Adrenal gland (tissue), 12 donors: Measurements from ENCODE around the gene VWA5B1. TPM values are rescaled to one million over a fixed set of nuclear protein-coding genes. Genes with fewer than 3 reads are reported as not detected.
A peak's percentile ranks its signal among the peaks of the same experiment; 100 is the strongest.

ENCODE experiments used
- DNase-seq, 7 donors: peaks; one replicate each; pipeline ENCODE4 v3.0.0-alpha.2; 2019 to 2020
- H3K27ac ChIP-seq, 5 donors: fragments of 200-600 bp; sonication (generic) in 4 of 5; 1 replicate in 3 of 5; 2 replicates in 2 of 5; pipeline versions ENCODE4 v1.5.1 to v1.8.0; 2016 to 2020; ENCODE audit warnings: mild to moderate bottlenecking in 1 of 5
- H3K27me3 ChIP-seq: fragments of 200-600 bp; 2 replicates; pipeline ENCODE4 v1.8.0; 2021
- H3K36me3 ChIP-seq, 2 donors: fragments of 200-600 bp; replicated peaks in 1 of 2; 1 replicate in 1 of 2; 2 replicates in 1 of 2; pipeline versions ENCODE4 v1.5.1 to v1.8.0; 2018 to 2022
- H3K4me1 ChIP-seq, 2 donors: fragments of 200-600 bp; replicated peaks in 1 of 2; 1 replicate in 1 of 2; 2 replicates in 1 of 2; pipeline versions ENCODE4 v1.5.1 to v1.8.0; 2018 to 2021
- H3K4me3 ChIP-seq, 4 donors: fragments of 200-600 bp; sonication (generic) in 3 of 4; one replicate each; pipeline ENCODE4 v1.5.1; 2016 to 2018
- H3K9me3 ChIP-seq, 3 donors: fragments of 200-600 bp; sonication (generic) in 1 of 3; replicated peaks in 1 of 3; 1 replicate in 2 of 3; 2 replicates in 1 of 3; pipeline versions ENCODE4 v1.5.1 to v1.8.0; 2016 to 2021
- POLR2A ChIP-seq, 2 donors: fragments of 450-650 bp; IDR thresholded peaks; one replicate each; pipeline ENCODE4 v1.6.1; 2017; ENCODE audit warnings: antibody characterized with exemption in 2 of 2, mild to moderate bottlenecking in 2 of 2, moderate library complexity in 1 of 2
- WGBS, 4 donors: extraction: QIAGEN DNeasy Blood & Tissue Kit in 2 of 4; methylation state at CpG; one replicate each; pipeline versions ENCODE4 v1.1.5 to v1.1.7; 2013 to 2017; 5-methylcytosine and 5-hydroxymethylcytosine counted together
- intact Hi-C, 2 donors: fragments of 100-400 bp; cut with DNase I; formaldehyde crosslinking; loops; one replicate each; pipeline versions ENCODE4 v1.14.1 to v1.15.0; 2022 to 2023
- polyA plus RNA-seq, 3 donors: library from polyadenylated mRNA; stranded (reverse); fragments of 200-250 nt in 2 of 3; fragments of 350-450 nt in 1 of 3; fragmentation: Illumina TruSeq in 1 of 3; extraction: RNeasy Lipid Tissue Mini Kit (QIAGEN cat#74804) in 1 of 3; gene quantifications; one replicate each; pipeline ENCODE4 v1.2.3, GENCODE V29; 2013 to 2014
- total RNA-seq, 9 donors: library from RNA; depleted of rRNA in 4 of 9; stranded (reverse); fragments of >200 nt in 4 of 9; fragments of 120-200 nt in 1 of 9; fragmentation: NEBNext Ultra II Directional in 1 of 9; extraction: Animal tissue kit (Norgen Biotek cat#: 25700) in 1 of 9; gene quantifications; one replicate each; pipeline versions ENCODE4 v1.1.0 to v1.2.4, GENCODE V29; 2013 to 2023
- TF ChIP-seq, protein P1 (sequence below), 6 experiments: fragments of 450-650 bp in 4 of 6; fragments of 200-600 bp in 2 of 6; sonication (generic) in 1 of 6; IDR thresholded peaks; 1 replicate in 5 of 6; 2 replicates in 1 of 6; pipeline versions ENCODE4 v1.5.1 to v1.8.0; 2016 to 2021; ENCODE audit warnings: antibody characterized with exemption in 6 of 6, mild to moderate bottlenecking in 2 of 6, moderate library complexity in 1 of 6
- donor health status: healthy with polysubstance abuse.
- donor health status: Bipolar disorder and iron deficiency.
- donor health status: DM: yes; HTN: yes; CAD: no.
- donor health status: DM: no; HTN: no; CAD: no.
- donor health status: DM: no; HTN: no; CAD: no.
- donor health status: DM: yes; HTN: yes; CAD: no.

Gene VWA5B1
- total and polyA plus RNA-seq, 12 donors, result 0.07 to 2.5 (median 0.26) TPM; not detected in 5

- Histone ChIP-seq H3K27ac (no peak overlapping the region), H3K27me3 (peaks cover 6% of the 10 kb centered on the region), H3K36me3 (no peaks in the 10 kb centered on the region), H3K9me3 (peaks cover 0 to 7% (median 3%) of the 10 kb centered on the region in 3 donors), H3K4me1 (no peaks in the 10 kb centered on the region), H3K4me3 (no peak overlapping the region)
- 59 to 67% (median 63%) methylated on average over 5 of the region's 5 CpGs for WGBS, 4 donors
- intact Hi-C loops, result no loop called here
- TF ChIP-seq POLR2A (IDR thresholded peaks at IDR 0.05), result no peak
- TF ChIP-seq, protein P1, sequence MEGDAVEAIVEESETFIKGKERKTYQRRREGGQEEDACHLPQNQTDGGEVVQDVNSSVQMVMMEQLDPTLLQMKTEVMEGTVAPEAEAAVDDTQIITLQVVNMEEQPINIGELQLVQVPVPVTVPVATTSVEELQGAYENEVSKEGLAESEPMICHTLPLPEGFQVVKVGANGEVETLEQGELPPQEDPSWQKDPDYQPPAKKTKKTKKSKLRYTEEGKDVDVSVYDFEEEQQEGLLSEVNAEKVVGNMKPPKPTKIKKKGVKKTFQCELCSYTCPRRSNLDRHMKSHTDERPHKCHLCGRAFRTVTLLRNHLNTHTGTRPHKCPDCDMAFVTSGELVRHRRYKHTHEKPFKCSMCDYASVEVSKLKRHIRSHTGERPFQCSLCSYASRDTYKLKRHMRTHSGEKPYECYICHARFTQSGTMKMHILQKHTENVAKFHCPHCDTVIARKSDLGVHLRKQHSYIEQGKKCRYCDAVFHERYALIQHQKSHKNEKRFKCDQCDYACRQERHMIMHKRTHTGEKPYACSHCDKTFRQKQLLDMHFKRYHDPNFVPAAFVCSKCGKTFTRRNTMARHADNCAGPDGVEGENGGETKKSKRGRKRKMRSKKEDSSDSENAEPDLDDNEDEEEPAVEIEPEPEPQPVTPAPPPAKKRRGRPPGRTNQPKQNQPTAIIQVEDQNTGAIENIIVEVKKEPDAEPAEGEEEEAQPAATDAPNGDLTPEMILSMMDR (IDR thresholded peaks at IDR 0.05), result no peak
- DNase-seq, result no peak
Observed at GRCh38 chr1:20390589-20391331, 100.1 kb downstream of the VWA5B1 start.

DNA sequence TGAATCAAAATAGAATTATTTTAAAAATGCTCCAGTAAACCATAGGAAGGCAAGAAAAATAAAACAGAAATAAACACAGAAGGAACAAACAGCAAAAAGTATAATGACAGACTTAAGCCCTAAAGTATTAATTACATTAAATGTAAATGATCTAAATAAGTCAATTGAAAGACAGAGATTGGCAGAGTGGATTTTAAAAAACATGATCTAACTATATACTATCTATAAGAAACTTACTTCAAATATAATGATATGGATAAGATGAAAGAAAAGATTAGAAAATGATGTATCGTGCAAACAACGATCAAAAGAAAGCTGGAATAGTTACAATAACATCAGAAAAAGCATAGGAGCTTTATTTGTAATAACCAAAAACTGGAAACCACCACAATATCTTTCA lies 104.6 kb downstream of the VWA5B1 start:
- no peak for DNase-seq
- intact Hi-C loops, result no loop called here
- peaks cover 6% of the 10 kb centered on the region for H3K27me3 ChIP-seq
- TF ChIP-seq, protein P1 (IDR thresholded peaks at IDR 0.05), result no peak
- TF ChIP-seq POLR2A (IDR thresholded peaks at IDR 0.05), result no peak
- 74 to 83% (median 79%) methylated on average over 2 of the region's 2 CpGs for WGBS, 4 donors
- H3K36me3 ChIP-seq, result no peaks in the 10 kb centered on the region
- H3K4me1 ChIP-seq, result no peaks in the 10 kb centered on the region
- no peak overlapping the region for H3K27ac ChIP-seq
- H3K4me3 ChIP-seq, result no peak overlapping the region
- peaks cover 0 to 7% (median 3%) of the 10 kb centered on the region in 3 donors for H3K9me3 ChIP-seq

GRCh38 chr1:20398744-20399143 lies 108.1 kb downstream of the VWA5B1 start:
- peaks cover 6% of the 10 kb centered on the region for H3K27me3 ChIP-seq
- H3K27ac ChIP-seq, result no peak overlapping the region
- WGBS, 4 donors, result 79 to 90% (median 84%) methylated on average over 4 of the region's 4 CpGs
- intact Hi-C loops, result no loop called here
- no peaks in the 10 kb centered on the region for H3K4me1 ChIP-seq
- TF ChIP-seq, protein P1 (IDR thresholded peaks at IDR 0.05), result no peak
- no peak for TF ChIP-seq POLR2A (IDR thresholded peaks at IDR 0.05)
- DNase-seq, result no peak
- H3K4me3 ChIP-seq, result no peak overlapping the region
- no peaks in the 10 kb centered on the region for H3K36me3 ChIP-seq
- H3K9me3 ChIP-seq, result peaks cover 0 to 7% (median 3%) of the 10 kb centered on the region in 3 donors

DNA sequence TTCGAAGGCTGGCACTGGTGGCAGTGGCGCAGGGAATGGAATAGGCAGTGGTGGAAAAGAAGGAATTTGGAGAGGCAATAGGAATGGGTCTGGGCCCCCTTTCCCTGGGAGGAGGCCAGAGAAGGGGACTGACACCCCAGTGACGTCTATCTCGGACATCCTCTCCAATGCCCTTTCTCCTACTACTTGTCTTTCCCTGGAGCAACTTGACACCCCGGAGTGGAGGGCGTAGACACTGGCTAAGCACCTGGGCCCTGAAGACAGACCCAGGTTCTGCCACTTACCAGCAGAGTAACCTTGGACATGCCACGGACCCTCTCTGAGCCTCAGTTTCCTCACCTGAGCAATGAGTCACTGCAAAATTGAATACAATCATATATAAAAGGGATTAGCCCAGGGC lies 108.5 kb downstream of the VWA5B1 start:
- peaks cover 6% of the 10 kb centered on the region for H3K27me3 ChIP-seq
- no peak overlapping the region for H3K27ac ChIP-seq
- no peaks in the 10 kb centered on the region for H3K36me3 ChIP-seq
- no peaks in the 10 kb centered on the region for H3K4me1 ChIP-seq
- intact Hi-C loops, result no loop called here
- TF ChIP-seq POLR2A (IDR thresholded peaks at IDR 0.05), result no peak
- TF ChIP-seq, protein P1 (IDR thresholded peaks at IDR 0.05), result no peak
- peak in 1 of 7 donors; percentile 20 for DNase-seq
- no peak overlapping the region for H3K4me3 ChIP-seq
- 73 to 80% (median 77%) methylated on average over 7 of the region's 7 CpGs for WGBS, 4 donors
- peaks cover 0 to 7% (median 3%) of the 10 kb centered on the region in 3 donors for H3K9me3 ChIP-seq
